HG03432 (cell line): ENCODE results near the gene CELSR1.
"Not testable (repeated sequence)": the region's sequence is repeated elsewhere in the genome, so short reads cannot be mapped to it uniquely, and the experiment has no call there.

Experiments
- ATAC-seq: cut with Tn5 transposase; IDR thresholded peaks from one replicate; pipeline ENCODE4 v1.9.1; 2021; ENCODE audit warnings: mild to moderate bottlenecking, moderate library complexity; ENCODE audit not compliant: unreplicated experiment

CELSR1 gene

GRCh38 chr22:46533070-46533833, 4.2 kb downstream of the CELSR1 start:
- ATAC-seq = no peak

DNA sequence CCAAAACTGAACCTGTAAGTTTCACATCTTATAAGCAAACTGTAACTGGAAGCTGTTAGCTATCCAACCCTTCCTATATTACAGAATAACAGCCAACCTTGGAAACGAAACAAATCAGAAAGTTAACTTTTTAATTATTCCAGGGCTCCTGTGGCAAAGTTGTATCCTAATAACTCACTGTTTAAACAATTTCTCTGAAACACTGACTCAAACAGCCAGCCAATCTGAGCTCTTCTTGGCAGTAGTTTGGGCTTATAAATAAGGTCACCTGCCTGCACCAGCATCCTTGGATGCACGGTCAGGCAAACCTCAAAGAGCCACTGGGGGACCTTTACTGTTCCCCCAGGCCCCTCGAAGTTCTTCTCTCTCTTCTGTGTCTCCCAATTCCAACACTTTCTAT, 5.0 kb downstream of the CELSR1 start:
- no peak for ATAC-seq

GRCh38 chr22:46531581-46532175, 5.7 kb downstream of the CELSR1 start:
- ATAC-seq = no peak

GRCh38 chr22:46528121-46528610, 9.3 kb downstream of the CELSR1 start:
- no peak for ATAC-seq

GRCh38 chr22:46526244-46526839, 11.1 kb downstream of the CELSR1 start:
- no peak for ATAC-seq

DNA sequence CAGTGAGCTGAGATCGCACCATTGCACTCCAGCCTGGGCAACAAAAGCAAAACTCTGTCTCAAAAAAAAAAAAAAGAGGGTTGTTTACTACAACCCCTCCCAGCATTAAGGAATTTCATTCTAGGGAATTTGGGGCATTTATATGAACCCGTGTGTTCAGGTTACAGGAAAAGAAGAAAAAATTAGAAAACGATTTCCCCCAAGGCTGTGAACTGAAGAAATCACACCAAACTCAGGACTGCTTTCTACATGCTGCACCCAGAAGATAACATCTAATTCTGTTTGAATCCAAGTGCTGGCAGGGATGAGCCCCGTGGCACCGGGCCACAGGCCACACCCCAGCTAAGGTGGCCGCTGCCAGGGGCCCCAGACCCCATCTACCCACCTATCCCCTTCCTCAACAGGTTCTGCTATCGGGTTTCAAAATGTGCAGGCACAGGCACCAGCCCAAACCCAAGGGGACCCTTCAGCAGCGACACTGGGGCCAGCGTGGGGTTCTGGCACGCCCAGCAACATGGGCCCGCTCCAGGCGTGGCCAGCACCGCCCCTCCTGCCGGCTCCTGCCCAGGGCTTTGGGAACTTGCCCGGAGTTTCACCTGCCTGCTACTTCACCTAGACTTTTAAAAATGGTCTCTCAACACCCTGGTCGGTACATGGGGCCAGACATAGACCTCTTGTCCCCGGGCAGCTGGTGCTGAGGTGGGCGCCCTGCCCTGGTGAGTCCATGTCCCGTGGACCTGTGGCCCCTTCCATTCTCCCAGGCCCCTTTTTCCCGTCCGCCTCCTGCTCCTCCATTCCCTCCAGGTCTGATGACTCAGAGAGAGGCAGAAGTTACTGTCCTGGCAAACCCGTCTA, 11.8 kb downstream of the CELSR1 start:
- ATAC-seq = no peak

DNA sequence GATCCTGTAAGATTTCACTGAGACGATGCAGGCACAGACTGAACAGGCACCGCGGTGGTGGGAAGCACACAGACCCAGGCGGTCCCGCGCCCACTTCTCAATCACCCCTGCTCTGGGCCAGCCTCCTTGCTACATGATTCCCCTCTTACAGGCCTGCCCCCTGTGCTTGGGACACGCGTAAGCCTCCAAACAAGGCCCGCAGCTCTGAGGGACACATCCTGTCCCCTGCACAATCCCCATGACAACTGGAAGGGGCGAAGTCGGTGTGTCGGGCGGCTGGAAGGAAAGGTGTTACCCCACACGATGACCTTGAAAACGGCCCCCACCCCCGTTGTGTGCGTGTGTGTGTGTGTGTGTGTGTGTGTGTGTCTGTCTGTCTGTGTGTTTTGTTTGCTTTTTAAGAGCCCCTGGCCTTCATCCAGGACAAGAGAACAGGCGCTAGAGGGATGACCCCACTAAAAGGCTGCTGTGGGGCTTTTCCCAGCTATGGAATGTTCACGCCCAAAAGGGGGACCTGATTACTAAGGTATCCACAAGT, 13.1 kb downstream of the CELSR1 start:
- no peak for ATAC-seq

DNA sequence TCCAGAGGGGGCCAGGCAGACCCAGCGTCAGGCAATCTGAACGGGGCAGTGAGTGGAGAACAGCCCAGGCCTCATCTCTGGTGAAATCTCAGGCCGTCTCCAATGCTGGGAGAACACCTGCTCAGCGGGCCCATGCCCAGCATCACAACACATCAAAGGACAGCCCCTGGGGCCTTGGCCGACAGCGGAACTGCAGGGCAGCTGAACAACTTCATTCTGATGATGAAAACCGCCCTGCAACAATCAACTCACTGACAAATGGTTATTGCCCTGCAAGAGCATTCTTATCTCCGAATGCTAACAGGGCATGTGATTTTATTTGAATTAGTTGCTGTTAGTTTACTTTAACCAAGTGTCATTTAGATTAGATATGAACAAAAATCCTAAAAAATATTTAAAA, 14.6 kb downstream of the CELSR1 start:
- ATAC-seq = no peak

- no peak for ATAC-seq
Observed at GRCh38 chr22:46521994-46522393, 15.4 kb downstream of the CELSR1 start.

DNA sequence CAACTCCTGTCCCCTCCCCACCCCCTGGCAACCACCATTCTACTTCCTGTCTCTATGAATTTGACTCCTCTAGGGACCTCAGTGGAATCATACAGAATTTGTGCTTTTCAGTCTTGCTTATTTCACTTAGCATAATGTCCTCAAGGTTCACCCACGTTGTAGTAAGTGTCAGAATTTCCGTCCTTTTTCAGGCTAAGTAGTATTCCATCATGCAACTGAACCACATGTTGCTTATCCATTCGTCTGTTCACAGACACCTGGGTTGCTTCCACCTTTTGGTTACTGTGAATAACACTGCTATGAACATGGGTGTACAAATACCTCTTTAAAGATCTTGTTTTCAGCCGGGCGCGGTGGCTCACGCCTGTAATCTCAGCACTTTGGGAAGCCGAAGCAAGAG, 16.5 kb downstream of the CELSR1 start:
- ATAC-seq = no peak

DNA sequence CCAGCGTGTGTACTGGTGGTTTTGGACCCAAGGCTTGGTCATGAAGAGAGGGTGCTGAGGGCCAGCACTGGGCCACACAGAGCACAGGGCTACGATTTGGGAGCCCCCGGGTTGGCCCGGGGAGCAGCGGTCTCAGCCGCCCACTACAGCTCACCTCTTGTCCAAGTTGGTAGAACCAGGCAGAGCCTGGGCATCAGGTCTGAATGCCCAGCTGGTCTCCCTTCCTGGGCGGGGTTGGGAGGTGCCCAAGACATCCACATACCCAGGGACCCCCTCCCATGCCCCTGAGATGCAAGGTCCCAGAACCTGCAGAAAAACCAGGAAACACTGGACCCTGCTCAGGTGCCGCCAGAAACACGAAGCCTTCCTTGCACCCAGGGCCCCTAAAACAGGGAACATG, 18.0 kb downstream of the CELSR1 start:
- no peak for ATAC-seq

GRCh38 chr22:46518542-46519325, 18.7 kb downstream of the CELSR1 start:
- no peak for ATAC-seq

GRCh38 chr22:46518038-46518437, 19.4 kb downstream of the CELSR1 start:
- no peak for ATAC-seq

DNA sequence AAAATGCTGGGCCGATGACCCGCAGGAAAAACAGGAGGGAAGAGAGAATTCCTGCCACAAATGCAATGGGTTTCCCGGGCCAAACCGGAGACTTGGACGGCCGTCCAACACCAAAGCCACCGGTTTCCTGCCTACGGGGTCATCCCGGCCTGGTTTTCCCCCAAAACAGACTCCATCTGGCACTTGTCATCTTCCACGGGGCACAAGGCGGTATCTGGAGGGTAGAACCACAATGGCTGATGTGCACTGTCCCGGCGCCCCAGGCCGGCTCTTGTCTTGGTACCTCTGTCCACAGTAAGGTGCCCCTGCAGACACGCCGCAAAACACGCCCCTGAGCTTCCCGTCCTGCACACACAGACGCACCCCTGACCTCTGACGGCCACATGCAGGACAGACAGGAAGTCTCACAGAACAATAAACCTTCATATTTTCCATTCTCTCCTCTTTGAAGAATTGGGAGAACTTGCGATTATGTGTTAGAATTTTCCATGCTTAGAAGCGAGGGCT, 20.1 kb downstream of the CELSR1 start:
- no peak for ATAC-seq

- ATAC-seq = no peak
Observed at GRCh38 chr22:46516638-46517037, 20.8 kb downstream of the CELSR1 start.

GRCh38 chr22:46516112-46516487, 21.3 kb downstream of the CELSR1 start:
- ATAC-seq = not testable (repeated sequence)

DNA sequence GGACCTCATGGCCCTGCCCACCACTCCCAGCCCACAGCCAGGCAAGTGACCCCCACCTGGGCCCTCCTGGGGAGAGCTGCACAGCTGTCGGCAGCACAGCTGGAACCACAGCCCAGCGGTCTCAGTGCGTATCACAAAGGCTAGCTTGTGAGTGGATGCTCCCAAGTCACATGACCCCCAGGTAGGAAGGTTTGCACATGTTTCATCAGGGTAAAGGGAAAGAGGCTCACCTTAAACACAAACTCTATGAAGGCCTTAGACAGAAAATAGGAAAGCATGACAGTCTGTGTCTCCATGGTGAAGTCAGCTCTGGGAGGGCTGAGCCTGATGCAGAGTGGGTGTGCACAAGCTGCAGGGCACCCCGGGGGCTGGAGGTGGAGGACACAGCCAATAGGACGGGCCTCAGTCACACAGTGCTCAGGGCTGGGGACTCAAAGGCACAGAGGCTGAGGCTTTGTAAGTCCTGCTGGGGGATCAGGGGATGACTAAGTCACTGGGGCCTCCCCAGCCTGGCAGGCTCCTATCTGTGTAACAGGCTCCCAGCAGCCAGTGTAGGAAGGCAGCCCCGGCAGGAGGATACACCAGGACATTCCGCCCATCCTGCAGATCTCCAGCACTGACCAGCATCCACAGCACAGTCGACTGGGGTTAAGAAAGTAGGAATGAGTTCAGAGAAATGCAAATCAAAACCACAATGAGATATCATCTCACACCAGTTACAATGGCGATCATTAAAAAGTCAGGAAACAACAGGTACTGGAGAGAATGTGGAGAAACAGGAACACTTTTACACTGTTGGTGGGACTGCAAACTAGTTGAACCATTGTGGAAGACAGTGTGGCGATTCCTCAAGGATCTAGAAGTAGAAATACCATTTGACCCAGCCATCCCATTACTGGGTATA, 22.0 kb downstream of the CELSR1 start:
- no peak for ATAC-seq

DNA sequence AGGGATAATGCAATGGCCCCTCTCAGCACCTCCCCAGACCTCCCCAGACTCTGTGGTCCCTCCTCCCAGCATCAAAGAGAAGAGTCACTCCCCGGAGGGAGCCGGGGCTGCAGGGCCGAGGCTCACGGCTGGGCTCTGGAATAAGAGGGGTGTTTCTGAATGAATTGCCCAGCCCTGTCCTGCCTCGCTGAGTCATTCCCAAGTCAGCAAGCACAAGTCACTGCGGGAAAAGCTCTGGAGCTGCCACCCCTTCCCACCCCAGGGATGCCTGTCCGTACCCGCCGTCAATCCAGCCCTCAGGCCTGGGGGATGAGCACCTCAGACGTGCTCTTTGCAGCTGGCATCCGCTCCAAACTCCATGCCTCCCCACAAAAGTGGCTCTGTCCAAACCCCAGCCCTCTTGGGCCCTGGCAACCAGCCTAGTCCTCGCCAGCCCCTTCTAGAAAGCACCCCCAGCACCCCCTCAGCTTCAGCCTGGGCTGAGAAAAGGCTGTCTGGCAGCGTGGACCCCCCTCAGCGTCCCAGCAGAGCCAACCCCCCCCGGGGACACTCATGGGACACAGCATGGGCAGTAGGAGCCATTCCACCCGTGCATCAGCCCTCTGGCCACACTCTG, 22.7 kb downstream of the CELSR1 start:
- no peak for ATAC-seq
